Lower lobe of right lung (tissue), 2 donors: Measurements from ENCODE around the gene MRGPRX1. TPM values are rescaled to one million over a fixed set of nuclear protein-coding genes. Genes with fewer than 3 reads are reported as not detected.

ENCODE experiments used
- ATAC-seq, 2 donors: fragments of 200-7000 bp; cut with Tn5 transposase; one replicate each; pipeline ENCODE4 v1.9.1; 2020 to 2022; ENCODE audit warnings: mild to moderate bottlenecking in 2 of 2, moderate library complexity in 2 of 2
- DNase-seq: peaks from one replicate; pipeline ENCODE4 v3.0.0-alpha.2; 2020
- H3K27ac ChIP-seq: fragments of 200-600 bp; one replicate; pipeline ENCODE4 v1.8.0; 2022
- H3K27me3 ChIP-seq: fragments of 200-600 bp; one replicate; pipeline ENCODE4 v1.8.0; 2022; ENCODE audit warnings: low read depth
- H3K36me3 ChIP-seq: fragments of 200-600 bp; one replicate; pipeline ENCODE4 v1.8.0; 2022; ENCODE audit warnings: mild to moderate bottlenecking
- H3K4me1 ChIP-seq: fragments of 200-600 bp; one replicate; pipeline ENCODE4 v1.8.0; 2022
- H3K4me3 ChIP-seq: fragments of 200-600 bp; one replicate; pipeline ENCODE4 v1.8.0; 2022; ENCODE audit warnings: mild to moderate bottlenecking
- H3K9me3 ChIP-seq: fragments of 200-600 bp; one replicate; pipeline ENCODE4 v1.8.0; 2022
- intact Hi-C: fragments of 100-400 bp; cut with DNase I; formaldehyde crosslinking; loops from one replicate; pipeline ENCODE4 v1.11.0; 2022
- total RNA-seq: library from RNA; stranded (reverse); fragmentation: NEBNext Ultra II Directional; extraction: Animal tissue kit (Norgen Biotek cat#: 25700); gene quantifications from one replicate; pipeline ENCODE4 v1.2.1, GENCODE V29; 2021
- TF ChIP-seq, protein P1 (sequence below): fragments of 200-600 bp; IDR thresholded peaks from one replicate; pipeline ENCODE4 v1.8.0; 2022; ENCODE audit warnings: antibody characterized with exemption, mild to moderate bottlenecking
- donor health status: DM: no; HTN: yes; CAD: no; lungs with severe emphysema.

Gene MRGPRX1
- total RNA-seq, 1 donor from 2014 or later: not detected

GRCh38 chr11:18890615-18891014 is 48.6 kb downstream of the MRGPRX1 start:
- Histone ChIP-seq H3K27ac (no peak overlapping the region), H3K27me3 (no peaks in the 10 kb centered on the region), H3K36me3 (no peaks in the 10 kb centered on the region), H3K4me3 (no peak overlapping the region), H3K9me3 (no peaks in the 10 kb centered on the region), H3K4me1 (no peaks in the 10 kb centered on the region)
- intact Hi-C loops: no loop called here
- DNase-seq: no peak
- TF ChIP-seq, protein P1, sequence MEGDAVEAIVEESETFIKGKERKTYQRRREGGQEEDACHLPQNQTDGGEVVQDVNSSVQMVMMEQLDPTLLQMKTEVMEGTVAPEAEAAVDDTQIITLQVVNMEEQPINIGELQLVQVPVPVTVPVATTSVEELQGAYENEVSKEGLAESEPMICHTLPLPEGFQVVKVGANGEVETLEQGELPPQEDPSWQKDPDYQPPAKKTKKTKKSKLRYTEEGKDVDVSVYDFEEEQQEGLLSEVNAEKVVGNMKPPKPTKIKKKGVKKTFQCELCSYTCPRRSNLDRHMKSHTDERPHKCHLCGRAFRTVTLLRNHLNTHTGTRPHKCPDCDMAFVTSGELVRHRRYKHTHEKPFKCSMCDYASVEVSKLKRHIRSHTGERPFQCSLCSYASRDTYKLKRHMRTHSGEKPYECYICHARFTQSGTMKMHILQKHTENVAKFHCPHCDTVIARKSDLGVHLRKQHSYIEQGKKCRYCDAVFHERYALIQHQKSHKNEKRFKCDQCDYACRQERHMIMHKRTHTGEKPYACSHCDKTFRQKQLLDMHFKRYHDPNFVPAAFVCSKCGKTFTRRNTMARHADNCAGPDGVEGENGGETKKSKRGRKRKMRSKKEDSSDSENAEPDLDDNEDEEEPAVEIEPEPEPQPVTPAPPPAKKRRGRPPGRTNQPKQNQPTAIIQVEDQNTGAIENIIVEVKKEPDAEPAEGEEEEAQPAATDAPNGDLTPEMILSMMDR: no peak
- ATAC-seq: no peak

Other genes with a start within 250 kb of the MRGPRX1 start
- 11.7 TPM for gene TMEM86A, start 240.6 kb downstream of the MRGPRX1 start, total RNA-seq
- 2.3 TPM for gene IGSF22, start 213.2 kb downstream of the MRGPRX1 start, total RNA-seq
- gene PTPN5, start 147.6 kb downstream of the MRGPRX1 start, total RNA-seq: 0.80 TPM
- gene MRGPRX2, start 121.3 kb upstream of the MRGPRX1 start, total RNA-seq: not detected
- gene ZDHHC13, start 177.8 kb upstream of the MRGPRX1 start, total RNA-seq: 10.6 TPM